ENCODE data around the gene PAQR9. TPM values are rescaled to one million over a fixed set of nuclear protein-coding genes. Genes with fewer than 3 reads are reported as not detected.

The PAQR9 gene
- total and polyA plus RNA-seq, 2 donors (not counting 1 experiment from before 2014, with no cell fraction given), result not detected

DNA sequence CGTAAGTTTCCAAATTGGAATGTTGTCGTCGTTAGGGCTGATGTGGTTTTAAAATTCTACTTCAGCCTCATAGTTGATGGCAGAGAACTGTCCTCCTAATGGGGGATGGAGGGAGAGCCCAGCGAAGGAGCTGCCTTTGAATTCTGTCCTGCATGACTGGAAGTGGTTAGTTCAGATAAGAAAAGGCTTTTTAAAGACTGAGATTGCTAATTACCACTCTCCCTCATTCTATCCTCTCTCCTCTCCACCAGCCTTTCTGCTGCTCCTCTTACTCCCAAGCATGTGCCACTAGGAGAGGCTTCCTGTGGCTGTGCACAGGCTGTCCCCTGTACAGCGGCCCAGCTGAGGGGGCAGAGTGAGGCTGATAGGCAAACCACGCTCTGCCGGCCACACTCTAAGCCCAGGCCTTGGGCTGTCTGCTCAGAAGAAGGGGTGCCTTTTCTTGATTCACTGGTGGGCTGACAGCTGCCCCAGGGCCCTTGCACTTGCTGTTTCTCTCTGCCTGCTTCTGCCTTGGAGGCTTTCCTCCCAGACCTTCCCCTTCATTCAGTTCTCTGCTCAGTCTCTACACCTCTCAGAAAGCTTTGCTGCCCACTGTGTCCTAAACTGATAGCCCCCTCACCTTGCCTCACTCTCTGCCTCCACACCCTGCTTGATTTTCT is 8.7 kb upstream of the PAQR9 start:
- Mint-ChIP-seq H3K27me3 (peaks cover 40% of the 10 kb centered on the region), H3K9me3 (ENCODE audit: insufficient read depth) (no peaks in the 10 kb centered on the region), H3K27ac (no peak overlapping the region), H3K4me3 (no peak overlapping the region), H3K4me1 (no peaks in the 10 kb centered on the region)
- no peaks in the 10 kb centered on the region for H4K20me1 ChIP-seq (ENCODE audit: control insufficient read depth, insufficient read depth, low read length, poor library complexity, severe bottlenecking)
- no peak overlapping the region for H3K4me3 ChIP-seq (ENCODE audit: control extremely low read depth in 1 of 5, extremely low read depth in 1 of 5, insufficient read depth in 1 of 5, low read depth in 2 of 5, low read length in 4 of 5)
- H3K4me1 ChIP-seq (ENCODE audit: control insufficient read depth in 2 of 2, insufficient read depth in 2 of 2, low read length in 2 of 2), result no peaks in the 10 kb centered on the region
- no peak overlapping the region for H3K4me2 ChIP-seq (replicated peaks; ENCODE audit: low read depth, low read length, poor library complexity, severe bottlenecking)
- ATAC-seq (ENCODE audit: low read depth), result no peak
- ChIA-PET CTCF (interaction anchor here (2.7 kb wide), 1 partner anchor 12 kb away, joined by 7 read pairs; no protein-coding TSS in a partner anchor), POLR2A (no interaction called here)
- WGBS (ENCODE audit: insufficient coverage), result 90% methylated on average over 7 of the region's 7 CpGs
- no peaks in the 10 kb centered on the region for H3K36me3 ChIP-seq (replicated peaks in 1 of 2; ENCODE audit: control extremely low read depth in 1 of 2, control insufficient read depth in 1 of 2, extremely low read depth in 1 of 2, insufficient read depth in 2 of 2, low read length in 1 of 2)
- no peak for DNase-seq
- H3K9ac ChIP-seq (ENCODE audit: low read length), result no peak overlapping the region
- H3K79me2 ChIP-seq (ENCODE audit: control insufficient read depth, insufficient read depth, low read length), result no peaks in the 10 kb centered on the region
- peaks cover 0 to 3% (median 0%) of the 10 kb centered on the region in 3 donors for H3K9me3 ChIP-seq (ENCODE audit: control extremely low read depth in 1 of 3, control insufficient read depth in 2 of 3, insufficient read depth in 1 of 3, low read length in 2 of 3)
- H2AFZ ChIP-seq (ENCODE audit: insufficient read depth, low read depth, low read length, poor library complexity, severe bottlenecking), result no peak overlapping the region
- intact Hi-C loops (cut with micrococcal nuclease), result no loop called here
- TF ChIP-seq EZH2 (IDR thresholded peaks at IDR 0.05; ENCODE audit: borderline replicate concordance, insufficient read depth, low read depth, low read length, poor library complexity, severe bottlenecking), result no peak
- TF ChIP-seq, protein P1, sequence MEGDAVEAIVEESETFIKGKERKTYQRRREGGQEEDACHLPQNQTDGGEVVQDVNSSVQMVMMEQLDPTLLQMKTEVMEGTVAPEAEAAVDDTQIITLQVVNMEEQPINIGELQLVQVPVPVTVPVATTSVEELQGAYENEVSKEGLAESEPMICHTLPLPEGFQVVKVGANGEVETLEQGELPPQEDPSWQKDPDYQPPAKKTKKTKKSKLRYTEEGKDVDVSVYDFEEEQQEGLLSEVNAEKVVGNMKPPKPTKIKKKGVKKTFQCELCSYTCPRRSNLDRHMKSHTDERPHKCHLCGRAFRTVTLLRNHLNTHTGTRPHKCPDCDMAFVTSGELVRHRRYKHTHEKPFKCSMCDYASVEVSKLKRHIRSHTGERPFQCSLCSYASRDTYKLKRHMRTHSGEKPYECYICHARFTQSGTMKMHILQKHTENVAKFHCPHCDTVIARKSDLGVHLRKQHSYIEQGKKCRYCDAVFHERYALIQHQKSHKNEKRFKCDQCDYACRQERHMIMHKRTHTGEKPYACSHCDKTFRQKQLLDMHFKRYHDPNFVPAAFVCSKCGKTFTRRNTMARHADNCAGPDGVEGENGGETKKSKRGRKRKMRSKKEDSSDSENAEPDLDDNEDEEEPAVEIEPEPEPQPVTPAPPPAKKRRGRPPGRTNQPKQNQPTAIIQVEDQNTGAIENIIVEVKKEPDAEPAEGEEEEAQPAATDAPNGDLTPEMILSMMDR (IDR thresholded peaks at IDR 0.05), result no peak
- no peak overlapping the region for H3K27ac ChIP-seq (ENCODE audit: low read length in 2 of 2)
- peaks cover 0 to 10% (median 7%) of the 10 kb centered on the region in 4 experiments for H3K27me3 ChIP-seq (replicated peaks in 1 of 4; ENCODE audit: control extremely low read depth in 1 of 4, control insufficient read depth in 3 of 4, insufficient read depth in 4 of 4, low read length in 3 of 4)

DNA sequence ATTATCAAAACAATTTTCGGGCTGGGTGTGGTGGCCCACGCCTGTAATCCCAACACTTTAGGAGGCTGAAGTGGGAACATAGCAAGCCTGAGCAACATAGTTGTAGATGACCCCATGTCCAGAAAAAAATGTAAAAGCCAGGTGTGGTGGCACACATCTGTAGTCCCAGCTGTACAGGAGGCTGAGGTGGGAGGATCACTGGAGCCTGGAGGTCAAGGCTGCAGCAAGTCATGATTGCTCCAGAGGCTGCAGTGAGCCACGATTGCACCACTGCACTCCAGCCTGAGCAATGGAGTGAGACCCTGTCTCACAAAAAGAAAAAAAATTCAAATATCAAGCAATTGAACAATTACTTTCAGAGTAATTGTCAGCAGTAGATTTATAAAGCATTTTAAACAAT is 8.0 kb upstream of the PAQR9 start:
- Mint-ChIP-seq H3K9me3 (ENCODE audit: insufficient read depth) (no peaks in the 10 kb centered on the region), H3K4me1 (no peaks in the 10 kb centered on the region), H3K27ac (no peak overlapping the region), H3K27me3 (peaks cover 34% of the 10 kb centered on the region), H3K4me3 (no peak overlapping the region)
- Histone ChIP-seq H3K9me3 (ENCODE audit: control extremely low read depth in 1 of 3, control insufficient read depth in 2 of 3, insufficient read depth in 1 of 3, low read length in 2 of 3) (peaks cover 0 to 3% (median 0%) of the 10 kb centered on the region in 3 donors), H3K36me3 (replicated peaks in 1 of 2; ENCODE audit: control extremely low read depth in 1 of 2, control insufficient read depth in 1 of 2, extremely low read depth in 1 of 2, insufficient read depth in 2 of 2, low read length in 1 of 2) (no peaks in the 10 kb centered on the region), H3K4me3 (ENCODE audit: control extremely low read depth in 1 of 5, extremely low read depth in 1 of 5, insufficient read depth in 1 of 5, low read depth in 2 of 5, low read length in 4 of 5) (no peak overlapping the region), H3K27ac (ENCODE audit: low read length in 2 of 2) (no peak overlapping the region), H3K27me3 (replicated peaks in 1 of 4; ENCODE audit: control extremely low read depth in 1 of 4, control insufficient read depth in 3 of 4, insufficient read depth in 4 of 4, low read length in 3 of 4) (peaks cover 0 to 10% (median 7%) of the 10 kb centered on the region in 4 experiments), H3K79me2 (ENCODE audit: control insufficient read depth, insufficient read depth, low read length) (no peaks in the 10 kb centered on the region), H3K4me2 (replicated peaks; ENCODE audit: low read depth, low read length, poor library complexity, severe bottlenecking) (no peak overlapping the region), H2AFZ (ENCODE audit: insufficient read depth, low read depth, low read length, poor library complexity, severe bottlenecking) (no peak overlapping the region), H3K4me1 (ENCODE audit: control insufficient read depth in 2 of 2, insufficient read depth in 2 of 2, low read length in 2 of 2) (no peaks in the 10 kb centered on the region), H3K9ac (ENCODE audit: low read length) (no peak overlapping the region), H4K20me1 (ENCODE audit: control insufficient read depth, insufficient read depth, low read length, poor library complexity, severe bottlenecking) (no peaks in the 10 kb centered on the region)
- no peak for DNase-seq
- ChIA-PET POLR2A (no interaction called here), CTCF (interaction anchor here (2.7 kb wide), 1 partner anchor 13 kb away, joined by 7 read pairs; no protein-coding TSS in a partner anchor)
- intact Hi-C loops (cut with micrococcal nuclease), result no loop called here
- no peak for ATAC-seq (ENCODE audit: low read depth)
- WGBS (ENCODE audit: insufficient coverage), result 77% methylated on average over 2 of the region's 3 CpGs
- TF ChIP-seq, protein P1 (IDR thresholded peaks at IDR 0.05), result no peak
- TF ChIP-seq EZH2 (IDR thresholded peaks at IDR 0.05; ENCODE audit: borderline replicate concordance, insufficient read depth, low read depth, low read length, poor library complexity, severe bottlenecking), result no peak

Measured in B cell (primary cell).